Spleen (tissue), 11 donors: ENCODE measurements around the gene CCL4. TPM values are rescaled to one million over a fixed set of nuclear protein-coding genes. Genes with fewer than 3 reads are reported as not detected.
"Not testable (repeated sequence)": the region's sequence is repeated elsewhere in the genome, so short reads cannot be mapped to it uniquely, and the experiment has no call there.

Experiments
- DNase-seq: peaks from one replicate; pipeline ENCODE4 v3.0.0-alpha.2; 2020
- H3K27ac ChIP-seq, 8 donors: fragments of 200-600 bp; sonication (generic) in 7 of 8; 1 replicate in 4 of 8; 2 replicates in 4 of 8; pipeline versions ENCODE4 v1.5.0 to v1.8.0; 2016 to 2021; ENCODE audit warnings: inconsistent platforms in 4 of 8, mild to moderate bottlenecking in 4 of 8, moderate library complexity in 1 of 8
- H3K27me3 ChIP-seq, 7 donors: fragments of 200-600 bp; sonication (generic) in 6 of 7; replicated peaks in 1 of 7; 1 replicate in 4 of 7; 2 replicates in 3 of 7; pipeline versions ENCODE4 v1.5.0 to v1.8.0; 2016 to 2021; ENCODE audit warnings: inconsistent platforms in 3 of 7, mild to moderate bottlenecking in 1 of 7
- H3K36me3 ChIP-seq, 6 donors: fragments of 200-600 bp; sonication (generic) in 5 of 6; 1 replicate in 4 of 6; 2 replicates in 2 of 6; pipeline versions ENCODE4 v1.5.0 to v1.8.0; 2016 to 2021; ENCODE audit warnings: inconsistent platforms in 2 of 6
- H3K4me1 ChIP-seq, 6 donors: fragments of 200-600 bp; sonication (generic) in 5 of 6; 1 replicate in 3 of 6; 2 replicates in 3 of 6; pipeline versions ENCODE4 v1.5.0 to v1.8.0; 2016 to 2021; ENCODE audit warnings: inconsistent platforms in 3 of 6
- H3K4me3 ChIP-seq, 8 donors: fragments of 200-600 bp; sonication (generic) in 7 of 8; 1 replicate in 4 of 8; 2 replicates in 4 of 8; pipeline versions ENCODE4 v1.5.0 to v1.8.0; 2016 to 2021; ENCODE audit warnings: inconsistent platforms in 4 of 8, mild to moderate bottlenecking in 4 of 8, moderate library complexity in 2 of 8
- H3K9me3 ChIP-seq, 8 donors: fragments of 200-600 bp; sonication (generic) in 7 of 8; 1 replicate in 4 of 8; 2 replicates in 4 of 8; pipeline versions ENCODE4 v1.5.0 to v1.8.0; 2016 to 2021; ENCODE audit warnings: inconsistent platforms in 4 of 8
- CTCF ChIP-seq, 11 experiments: fragments of 200-600 bp in 7 of 11; fragments of 450-650 bp in 4 of 11; sonication (generic) in 4 of 11; IDR thresholded peaks in 8 of 11; conservative IDR thresholded peaks in 3 of 11; 1 replicate in 7 of 11; 2 replicates in 4 of 11; pipeline versions ENCODE4 v1.4.0 to v1.8.0; 2016 to 2021; ENCODE audit warnings: antibody characterized with exemption in 11 of 11, inconsistent platforms in 4 of 11, mild to moderate bottlenecking in 1 of 11
- POLR2A ChIP-seq, 3 donors: fragments of 450-650 bp; IDR thresholded peaks; one replicate each; pipeline ENCODE4 v1.5.1; 2017; ENCODE audit warnings: antibody characterized with exemption in 3 of 3, mild to moderate bottlenecking in 1 of 3
- POLR2AphosphoS5 ChIP-seq, 3 donors: sonication (generic); formaldehyde crosslinking; IDR thresholded peaks; one replicate each; pipeline ENCODE4 v1.5.1; 2017; ENCODE audit warnings: antibody characterized with exemption in 3 of 3
- WGBS, 5 donors: extraction: QIAGEN DNeasy Blood & Tissue Kit in 3 of 5; methylation state at CpG; one replicate each; pipeline versions ENCODE4 v1.1.5 to v1.1.7; 2013 to 2018; 5-methylcytosine and 5-hydroxymethylcytosine counted together
- intact Hi-C: fragments of 100-400 bp; cut with DNase I; formaldehyde crosslinking; loops from one replicate; pipeline ENCODE4 v1.15.0; 2023; ENCODE audit warnings: low total_unique reads
- polyA plus RNA-seq, 3 donors: library from polyadenylated mRNA; stranded (reverse); fragments of 200-250 nt; gene quantifications; one replicate each; pipeline ENCODE4 v1.2.1, GENCODE V29; 2013
- total RNA-seq, 7 donors: library from RNA; depleted of rRNA in 3 of 7; stranded (reverse); fragments of >200 nt in 3 of 7; fragmentation: NEBNext Ultra II Directional in 4 of 7; extraction: Animal tissue kit (Norgen Biotek cat#: 25700) in 4 of 7; gene quantifications; one replicate each; pipeline versions ENCODE4 v1.1.0 to v1.2.1, GENCODE V29; 2016 to 2021
- donor health status: healthy with polysubstance abuse.
- donor health status: DM: no; HTN: no; CAD: no; lungs with moderate emphysema.
- donor health status: DM: no; HTN: no; CAD: no.
- donor health status: Bipolar disorder and iron deficiency.
- donor health status: healthy.
- donor health status: DM: no; HTN: no; CAD: no.
- donor health status: DM: yes; HTN: yes; CAD: no.

Gene CCL4
- total and polyA plus RNA-seq, 10 donors, result 10.1 to 81.0 (median 33.1) TPM

GRCh38 chr17:36111068-36111490, 7.5 kb downstream of the CCL4 start:
- TF ChIP-seq POLR2A (IDR thresholded peaks at IDR 0.05) (no peak), POLR2AphosphoS5 (IDR thresholded peaks at IDR 0.05) (no peak), CTCF (IDR thresholded peaks at IDR 0.05 in 8 of 11, conservative IDR thresholded peaks at IDR 0.05 in 3 of 11) (no peak)
- 82 to 87% (median 86%) methylated on average over 4 of the region's 4 CpGs for WGBS, 5 donors
- intact Hi-C loops, result no loop called here

DNA sequence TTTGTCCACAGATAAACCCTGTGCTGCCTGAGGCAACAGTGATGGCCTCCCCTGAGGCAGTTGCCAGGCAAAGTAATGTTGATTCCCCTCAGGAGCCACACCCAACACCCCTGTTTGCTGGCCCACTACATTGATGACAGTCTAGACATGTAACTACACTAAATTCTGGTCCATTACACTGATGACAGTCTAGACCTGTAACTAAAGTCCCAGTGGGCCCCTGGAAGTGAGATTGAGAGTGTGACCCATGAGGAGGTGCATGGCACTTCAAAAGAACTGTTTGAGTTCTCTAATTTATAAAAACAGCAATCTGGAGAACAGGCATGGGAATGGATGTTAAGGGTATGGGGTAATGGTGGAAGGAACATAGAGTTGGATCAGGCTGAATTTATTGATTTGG, 8.9 kb downstream of the CCL4 start:
- Histone ChIP-seq H3K27ac (no peak overlapping the region), H3K27me3 (no peaks in the 10 kb centered on the region), H3K4me3 (no peak overlapping the region), H3K36me3 (no peaks in the 10 kb centered on the region), H3K4me1 (peaks cover 0 to 11% (median 5%) of the 10 kb centered on the region in 6 donors), H3K9me3 (peaks cover 0 to 13% (median 7%) of the 10 kb centered on the region in 8 donors)
- intact Hi-C loops, result no loop called here
- TF ChIP-seq POLR2A (IDR thresholded peaks at IDR 0.05) (no peak), CTCF (IDR thresholded peaks at IDR 0.05 in 8 of 11, conservative IDR thresholded peaks at IDR 0.05 in 3 of 11) (no peak), POLR2AphosphoS5 (IDR thresholded peaks at IDR 0.05) (no peak)
- DNase-seq, result no peak

More at GRCh38 chr17:36111068-36111490, 7.5 kb downstream of the CCL4 start:
- DNase-seq, result no peak
- Histone ChIP-seq H3K9me3 (peaks cover 0 to 13% (median 7%) of the 10 kb centered on the region in 8 donors), H3K27me3 (no peaks in the 10 kb centered on the region), H3K4me1 (peaks cover 0 to 26% (median 18%) of the 10 kb centered on the region in 6 donors), H3K27ac (no peak overlapping the region), H3K4me3 (no peak overlapping the region), H3K36me3 (no peaks in the 10 kb centered on the region)

- H3K27ac ChIP-seq, H3K4me3 ChIP-seq, intact Hi-C loops, DNase-seq, H3K36me3 ChIP-seq, H3K27me3 ChIP-seq: not testable (repeated sequence)
- 76 to 91% (median 87%) methylated on average over 1 of the region's 1 CpG for WGBS, 5 donors
- Histone ChIP-seq H3K9me3 (peaks cover 0 to 13% (median 7%) of the 10 kb centered on the region in 8 donors), H3K4me1 (peaks cover 0 to 11% (median 4%) of the 10 kb centered on the region in 6 donors)
Observed at GRCh38 chr17:36113131-36113530, 9.5 kb downstream of the CCL4 start.

GRCh38 chr17:36114971-36115648, 11.5 kb downstream of the CCL4 start:
- H3K9me3 ChIP-seq, result peaks cover 0 to 13% (median 7%) of the 10 kb centered on the region in 8 donors
- peaks cover 0 to 14% (median 6%) of the 10 kb centered on the region in 6 donors for H3K4me1 ChIP-seq
- H3K36me3 ChIP-seq, intact Hi-C loops, H3K27me3 ChIP-seq, DNase-seq, H3K27ac ChIP-seq, H3K4me3 ChIP-seq: not testable (repeated sequence)
- WGBS, 5 donors, result 78 to 91% (median 87%) methylated on average over 5 of the region's 5 CpGs

DNA sequence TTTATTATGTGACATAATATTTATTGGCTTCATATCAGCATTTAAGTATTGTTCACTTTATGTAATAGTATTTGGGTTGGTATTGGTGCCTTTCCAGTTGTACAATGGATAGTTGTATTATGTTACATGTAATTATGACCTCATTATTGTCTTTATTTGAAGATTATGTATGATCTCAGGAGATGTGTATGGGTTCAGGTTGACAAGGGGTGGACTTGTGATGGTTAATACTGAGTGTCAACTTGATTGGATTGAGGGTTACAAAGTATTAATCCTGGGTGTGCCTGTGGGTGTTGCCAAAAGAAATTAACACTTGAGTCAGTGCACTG, 12.0 kb downstream of the CCL4 start:
- Histone ChIP-seq H3K9me3 (peaks cover 0 to 13% (median 7%) of the 10 kb centered on the region in 8 donors), H3K4me1 (peaks cover 0 to 14% (median 6%) of the 10 kb centered on the region in 6 donors)
- H3K27ac ChIP-seq, intact Hi-C loops, H3K27me3 ChIP-seq, H3K4me3 ChIP-seq, DNase-seq, H3K36me3 ChIP-seq: not testable (repeated sequence)
